Cortex of kidney (tissue), 1 donor: Measurements from ENCODE around the gene THAP10.
"Not testable (repeated sequence)": the region's sequence is repeated elsewhere in the genome, so short reads cannot be mapped to it uniquely, and the experiment has no call there.

Source experiments
- DNase-seq: peaks from one replicate; lab custom pipeline; 2025; lab: John Stamatoyannopoulos, UW

The THAP10 gene

DNA sequence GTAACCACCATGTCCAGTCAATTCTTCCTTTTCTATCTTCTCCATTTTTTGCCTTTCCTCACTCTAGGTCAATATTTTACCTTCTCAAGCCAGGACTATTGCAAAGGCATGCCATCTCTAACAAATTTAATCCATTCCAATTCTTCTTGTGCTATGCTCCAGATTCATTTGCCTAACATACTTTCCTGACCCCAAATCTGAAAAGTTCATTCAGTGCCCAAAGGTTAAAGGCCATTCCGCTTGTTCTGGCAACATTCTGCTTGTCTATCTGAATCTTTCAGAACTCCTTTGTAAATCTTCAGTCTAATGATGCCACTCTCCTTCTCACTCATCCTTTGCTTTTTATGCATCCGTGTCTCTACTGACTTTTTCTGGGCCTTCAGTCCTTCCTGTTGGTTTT lies 15.6 kb downstream of the THAP10 start:
- DNase-seq: no peak

- DNase-seq: no peak
Observed at GRCh38 chr15:70876011-70876410, 16.2 kb downstream of the THAP10 start.

DNA sequence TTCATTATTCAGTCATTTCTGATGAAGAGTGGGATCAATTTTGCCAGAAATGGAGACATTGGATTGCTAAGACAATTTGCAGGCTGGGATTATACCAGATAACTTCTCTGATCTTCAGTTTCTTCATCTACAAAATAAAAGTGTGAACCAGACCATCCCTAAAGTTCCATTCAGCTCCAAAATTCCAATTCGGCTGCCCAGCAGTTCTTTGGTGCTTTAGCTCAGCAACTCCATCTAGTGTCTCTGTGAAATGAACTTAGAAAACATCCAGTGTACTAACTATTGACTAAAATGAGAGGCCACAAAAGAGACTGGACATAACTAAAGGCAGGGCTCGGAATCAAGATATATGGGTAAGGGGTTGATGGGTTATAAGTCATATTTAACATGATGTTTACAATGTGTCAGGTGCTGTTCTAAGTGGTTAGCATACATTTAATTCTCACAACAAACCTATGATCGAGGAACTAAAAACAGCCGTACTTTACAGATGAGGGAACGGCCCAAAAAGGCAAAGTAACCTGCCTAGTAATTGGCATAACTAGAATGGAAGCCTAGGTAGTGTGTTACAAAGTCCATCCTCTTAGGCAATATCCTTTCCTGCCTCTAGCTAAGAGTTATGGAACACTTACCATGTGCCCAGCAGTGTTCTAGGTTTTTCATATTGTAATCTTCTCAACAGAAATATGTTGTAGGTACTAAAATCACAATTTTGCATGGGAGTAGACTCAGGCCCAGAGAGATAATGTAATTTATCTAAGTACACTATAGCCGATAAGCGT lies 17.0 kb downstream of the THAP10 start:
- no peak for DNase-seq

DNA sequence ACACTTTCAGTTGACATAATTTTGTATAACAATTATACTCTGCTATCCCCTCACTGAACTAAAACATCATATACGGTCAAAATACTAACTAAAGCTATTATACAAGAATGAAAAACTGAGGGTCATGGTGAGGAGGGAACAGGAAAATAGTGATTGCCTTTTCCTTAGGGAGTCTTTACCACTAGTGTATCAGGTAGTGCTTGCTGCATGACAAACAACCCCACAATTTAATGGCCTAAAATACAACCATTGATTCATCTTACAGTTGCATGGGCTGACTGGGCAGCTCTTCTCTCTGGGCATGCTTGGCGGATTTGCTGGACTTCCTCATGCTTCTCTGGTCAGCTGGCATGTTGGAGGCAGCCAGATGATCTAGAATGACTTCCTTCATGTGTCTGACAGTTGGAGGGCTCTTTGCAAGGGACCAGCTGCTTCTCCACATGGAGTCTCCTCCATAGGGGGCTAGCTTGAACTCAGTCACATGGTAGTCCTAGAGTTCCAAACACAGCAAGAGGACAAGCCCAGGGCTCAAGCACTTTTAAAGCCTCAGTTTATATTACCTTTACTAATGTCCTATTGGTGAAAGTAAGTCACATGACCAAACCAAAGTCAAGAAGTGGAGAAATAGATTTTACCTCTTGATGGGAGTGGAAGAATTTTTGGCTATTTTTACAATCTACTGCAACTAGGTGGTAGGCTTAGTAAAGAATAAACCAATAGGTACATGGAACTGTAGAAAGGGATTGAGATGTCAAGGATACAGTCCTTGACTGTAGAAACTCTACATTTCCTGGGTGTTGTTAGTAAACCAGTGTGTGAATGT lies 18.8 kb downstream of the THAP10 start:
- no peak for DNase-seq

DNA sequence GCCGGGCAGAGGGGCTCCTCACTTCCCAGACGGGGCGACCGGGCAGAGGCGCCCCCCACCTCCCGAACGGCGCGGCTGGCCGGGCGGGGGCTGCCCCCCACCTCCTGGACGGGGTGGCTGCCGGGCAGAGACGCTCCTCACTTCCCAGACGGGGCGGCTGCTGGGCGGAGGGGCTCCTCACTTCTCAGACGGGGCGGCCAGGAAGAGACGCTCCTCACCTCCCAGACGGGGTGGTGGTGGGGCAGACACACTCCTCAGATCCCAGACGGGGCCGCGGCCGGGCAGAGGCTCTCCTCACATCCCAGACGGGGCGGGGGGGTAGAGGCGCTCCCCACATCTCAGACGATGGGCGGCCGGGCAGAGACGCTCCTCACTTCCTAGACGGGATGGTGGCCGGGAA lies 20.7 kb downstream of the THAP10 start:
- DNase-seq: not testable (repeated sequence)

- no peak for DNase-seq
Observed at GRCh38 chr15:70870051-70870450, 22.2 kb downstream of the THAP10 start.

GRCh38 chr15:70869346-70869745 lies 22.9 kb downstream of the THAP10 start:
- no peak for DNase-seq

GRCh38 chr15:70867911-70868467 lies 24.2 kb downstream of the THAP10 start:
- no peak for DNase-seq

DNA sequence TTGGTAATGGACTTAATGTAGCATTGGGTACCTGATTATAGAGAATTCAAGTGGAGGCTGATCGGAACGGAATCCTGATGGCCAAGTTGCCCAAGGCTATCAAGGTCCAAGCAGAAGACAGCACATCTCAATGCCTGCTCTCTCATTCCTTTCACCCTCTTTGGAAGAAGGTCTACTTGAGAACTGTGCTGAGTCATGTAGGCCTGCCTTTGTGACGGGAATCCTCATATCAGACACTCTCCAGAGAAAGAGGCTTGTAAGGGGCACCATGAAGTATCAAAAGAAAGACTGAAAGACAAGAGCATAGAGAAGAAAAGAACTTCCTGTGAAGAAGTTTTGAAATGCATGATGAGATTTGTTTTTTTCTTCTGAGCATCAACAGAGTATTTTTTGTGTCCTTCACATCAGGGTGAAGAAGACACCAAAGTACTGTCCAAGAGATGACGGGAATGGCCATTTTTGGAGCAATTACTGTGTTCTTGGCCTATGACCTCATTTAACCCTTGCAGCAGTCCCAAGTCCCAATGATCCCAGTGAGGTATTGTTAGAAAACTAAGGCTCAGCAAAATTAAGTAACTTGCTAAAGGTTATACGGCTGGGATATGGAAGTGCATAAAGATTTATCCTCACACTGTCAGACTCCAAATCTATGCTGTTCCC lies 25.1 kb downstream of the THAP10 start:
- DNase-seq: no peak

- DNase-seq: no peak
Observed at GRCh38 chr15:70863450-70864218, 28.6 kb downstream of the THAP10 start.

- no peak for DNase-seq
Observed at GRCh38 chr15:70859998-70860397, 32.2 kb downstream of the THAP10 start.

- no peak for DNase-seq
Observed at GRCh38 chr15:70859322-70859908, 32.8 kb downstream of the THAP10 start.

DNA sequence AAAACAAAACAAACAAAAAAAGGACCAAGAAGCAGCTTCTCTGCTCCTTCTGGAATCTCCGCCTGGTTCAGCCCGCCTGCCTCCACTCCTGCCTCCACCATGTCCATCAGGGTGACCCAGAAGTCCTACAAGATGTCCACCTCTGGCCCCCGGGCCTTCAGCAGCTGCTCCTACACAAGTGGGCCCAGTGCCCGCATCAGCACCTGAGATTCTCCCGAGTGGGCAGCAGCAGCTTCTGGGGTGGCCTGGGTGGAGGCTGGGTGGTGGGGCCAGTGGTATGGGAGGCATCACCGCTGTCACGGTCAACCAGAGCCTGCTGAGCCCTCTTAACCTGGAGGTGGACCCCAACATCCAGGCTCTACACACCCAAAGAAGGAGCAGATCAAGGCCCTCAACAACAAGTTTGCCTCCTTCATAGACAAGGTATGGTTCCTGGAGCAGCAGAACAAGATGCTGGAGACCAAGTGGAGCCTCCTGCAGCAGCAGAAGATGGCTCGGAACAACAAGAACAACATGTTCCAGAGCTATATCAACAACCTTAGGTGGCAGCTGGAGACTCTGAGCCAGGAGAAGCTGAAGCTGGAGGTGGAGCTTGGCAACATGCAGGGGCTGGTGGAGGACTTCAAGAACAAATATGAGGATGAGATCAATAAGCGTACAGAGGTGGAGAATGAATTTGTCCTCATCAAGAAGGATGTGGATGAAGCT lies 33.5 kb downstream of the THAP10 start:
- DNase-seq: not testable (repeated sequence)

GRCh38 chr15:70857562-70858285 lies 34.5 kb downstream of the THAP10 start:
- DNase-seq: no peak

DNA sequence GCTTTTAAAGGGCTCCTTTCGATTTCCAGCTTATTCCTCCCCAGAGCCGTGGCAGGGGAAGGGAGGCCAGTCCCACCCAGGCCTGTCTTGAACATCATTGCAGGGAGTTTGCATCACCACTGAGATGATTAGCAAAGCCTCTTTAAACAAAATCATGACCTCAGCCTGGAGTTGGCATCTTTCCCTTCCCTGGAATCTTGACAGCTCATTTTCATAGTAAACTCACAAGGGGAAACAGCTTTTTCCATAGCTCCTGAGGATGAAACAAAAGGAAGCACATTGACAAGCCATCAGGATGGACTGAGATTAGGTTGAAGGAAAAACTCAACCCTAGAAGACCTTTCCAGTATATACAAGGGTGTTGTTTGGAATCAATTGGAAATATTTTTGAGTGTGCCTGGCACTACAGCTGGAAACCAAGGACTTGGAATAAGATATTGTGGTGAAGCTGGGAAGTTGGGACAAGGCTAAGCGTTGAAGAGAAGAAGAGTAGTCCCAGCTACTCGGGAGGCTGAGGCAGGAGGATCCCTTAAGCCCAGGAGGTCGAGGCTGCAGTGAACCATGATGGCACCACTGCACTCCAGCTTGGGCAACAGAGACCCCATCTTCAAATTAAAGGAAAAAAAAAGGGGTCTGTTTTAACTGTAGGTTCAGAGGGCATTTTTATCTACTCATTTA lies 35.2 kb downstream of the THAP10 start:
- DNase-seq: no peak

DNA sequence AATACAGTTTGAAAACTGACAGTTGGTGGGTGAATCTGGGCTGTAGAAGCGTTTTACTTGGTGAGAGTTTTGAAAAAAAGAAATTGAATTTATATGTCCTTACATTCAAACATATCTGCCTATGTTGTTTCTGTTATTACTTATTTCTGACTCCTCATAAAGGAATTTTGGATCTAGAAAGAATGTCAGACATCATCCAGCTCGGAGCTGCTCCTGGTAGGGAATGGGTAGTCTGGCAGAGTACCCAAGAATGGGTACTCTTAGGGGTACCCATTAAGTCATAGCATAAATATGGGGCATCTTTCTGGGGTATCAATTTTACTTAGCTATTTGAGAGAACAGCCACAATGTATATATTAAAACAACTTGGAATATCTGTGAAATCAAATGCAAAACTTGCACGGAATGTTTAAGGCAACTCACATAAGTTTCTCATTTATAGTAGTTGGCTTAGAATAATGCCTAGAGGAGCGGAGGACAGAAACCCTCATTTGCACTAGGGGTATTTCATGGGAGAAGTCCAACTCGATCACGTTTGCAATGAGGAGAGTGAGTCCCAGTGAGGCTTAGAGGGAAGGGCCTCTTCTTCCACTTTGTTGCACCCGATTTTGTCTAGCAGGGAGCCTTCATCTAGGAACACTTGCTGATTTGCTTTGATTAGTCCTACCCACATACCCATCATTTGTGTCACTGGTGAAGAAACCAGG lies 35.9 kb downstream of the THAP10 start:
- DNase-seq: no peak

- DNase-seq: no peak
Observed at GRCh38 chr15:70855764-70856163, 36.5 kb downstream of the THAP10 start.

GRCh38 chr15:70854666-70854976 lies 37.6 kb downstream of the THAP10 start:
- no peak for DNase-seq
